ENCODE data around the gene OGG1. TPM values are rescaled to one million over a fixed set of nuclear protein-coding genes. Genes with fewer than 3 reads are reported as not detected.

Gene OGG1
- total RNA-seq (2014; rRNA removed; shearing (Covaris generic); ENCODE audit: low replicate concordance), result 8.0 and 21.4 TPM in 2 replicates

DNA sequence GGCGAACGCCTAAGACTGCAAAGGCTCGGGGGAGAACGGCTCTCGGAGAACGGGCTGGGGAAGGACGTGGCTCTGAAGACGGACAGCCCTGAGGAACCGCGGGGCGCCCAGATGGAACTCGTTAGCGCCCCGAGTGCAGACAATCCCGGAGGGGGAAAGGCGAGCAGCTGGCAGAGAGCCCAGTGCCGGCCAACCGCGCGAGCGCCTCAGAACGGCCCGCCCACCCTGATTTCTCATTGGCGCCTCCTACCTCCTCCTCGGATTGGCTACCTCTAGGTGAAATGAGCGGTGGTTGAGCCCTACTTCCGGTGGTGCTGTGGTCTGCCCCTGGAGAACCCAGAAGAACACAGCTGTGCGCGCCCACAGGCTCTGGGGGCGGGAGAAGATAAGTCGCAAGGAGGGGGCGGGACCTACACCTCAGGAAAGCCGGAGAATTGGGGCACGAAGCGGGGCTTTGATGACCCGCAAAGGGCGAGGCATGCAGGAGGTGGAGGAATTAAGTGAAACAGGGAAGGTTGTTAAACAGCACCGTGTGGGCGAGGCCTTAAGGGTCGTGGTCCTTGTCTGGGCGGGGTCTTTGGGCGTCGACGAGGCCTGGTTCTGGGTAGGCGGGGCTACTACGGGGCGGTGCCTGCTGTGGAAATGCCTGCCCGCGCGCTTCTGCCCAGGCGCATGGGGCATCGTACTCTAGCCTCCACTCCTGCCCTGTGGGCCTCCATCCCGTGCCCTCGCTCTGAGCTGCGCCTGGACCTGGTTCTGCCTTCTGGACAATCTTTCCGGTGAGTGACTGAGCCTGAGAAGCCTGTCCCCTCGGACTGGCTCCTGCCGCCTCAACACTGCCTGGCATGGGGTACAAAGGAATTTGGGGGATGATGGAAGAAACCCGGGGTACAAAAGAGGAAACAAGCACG, at the start of gene OGG1:
TSS of gene OGG1 (plus strand) at position 308 of the 911 bp plus-strand sequence. CDS start at position 643, 335 bp downstream.
- Histone ChIP-seq H3K9me3 (no peaks in the 10 kb centered on the region), H3K36me3 (peaks cover 16% of the 10 kb centered on the region), H3K27me3 (no peaks in the 10 kb centered on the region), H3K4me3 (peak within 1 kb of the TSS; percentile 61)
- peak; percentile 95 for DNase-seq

DNA sequence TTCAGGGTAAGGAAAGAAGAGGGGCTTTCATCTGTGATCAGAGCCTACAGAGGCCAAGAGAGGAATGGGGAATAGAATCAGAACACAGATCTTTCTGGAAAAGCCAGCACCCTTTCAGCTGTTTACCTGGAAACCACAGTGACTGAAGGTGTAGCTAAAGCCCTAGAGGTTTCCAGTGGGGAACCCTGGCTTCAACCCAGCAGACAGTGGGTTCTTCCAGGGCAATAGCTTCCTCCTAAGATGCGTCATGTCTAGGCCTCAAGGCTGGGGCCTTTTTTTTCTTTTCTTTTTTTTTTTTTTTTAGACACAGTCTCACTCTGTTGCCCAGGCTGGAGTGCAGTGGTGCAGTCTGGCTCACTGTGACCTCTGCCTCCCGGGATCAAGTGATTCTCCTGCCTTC, 49.2 kb upstream of the OGG1 start:
- Histone ChIP-seq H3K4me3 (no peak overlapping the region), H3K9me3 (no peaks in the 10 kb centered on the region), H3K36me3 (no peaks in the 10 kb centered on the region), H3K27me3 (no peaks in the 10 kb centered on the region)
- DNase-seq, result no peak

DNA sequence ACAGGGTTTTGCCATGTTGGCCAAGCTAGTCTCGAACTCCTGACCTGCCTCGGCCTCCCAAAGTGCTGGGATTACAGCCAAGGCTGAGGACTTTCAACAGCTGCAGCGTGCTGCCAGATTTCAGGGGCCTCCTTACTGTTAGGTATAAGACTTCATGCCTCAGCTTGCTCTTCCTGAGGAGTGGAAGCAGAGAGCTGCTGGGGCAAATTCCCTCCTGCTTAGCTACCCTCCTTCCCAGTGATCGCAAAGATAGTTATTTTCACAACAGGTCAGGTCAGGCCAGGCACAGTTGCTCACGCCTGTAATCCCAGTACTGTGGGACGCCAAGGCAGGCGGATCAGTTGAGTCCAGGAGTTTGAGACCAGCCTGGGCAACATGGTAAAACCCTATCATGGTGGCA, 48.7 kb upstream of the OGG1 start:
- no peak for DNase-seq
- Histone ChIP-seq H3K4me3 (no peak overlapping the region), H3K9me3 (no peaks in the 10 kb centered on the region), H3K27me3 (no peaks in the 10 kb centered on the region), H3K36me3 (no peaks in the 10 kb centered on the region)

DNA sequence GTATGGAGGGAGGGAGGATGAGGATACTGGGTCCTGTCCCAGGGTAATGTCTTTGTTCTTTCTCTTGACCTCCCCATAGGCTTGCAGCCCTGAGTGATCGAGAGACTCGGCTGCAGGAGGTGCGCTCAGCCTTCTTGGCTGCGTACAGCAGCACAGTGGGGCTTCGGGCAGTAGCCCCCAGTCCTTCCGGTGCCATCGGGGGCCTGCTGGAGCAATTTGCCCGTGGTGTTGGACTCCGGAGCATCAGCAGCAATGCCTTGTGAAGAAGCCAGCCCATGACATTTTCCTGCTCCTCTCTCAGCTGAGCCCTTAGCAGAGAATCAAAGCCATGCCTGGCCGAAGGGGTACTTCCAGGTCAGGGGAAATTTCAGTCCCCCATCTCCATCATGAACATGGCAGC, 48.0 kb upstream of the OGG1 start:
- Histone ChIP-seq H3K9me3 (no peaks in the 10 kb centered on the region), H3K4me3 (no peak overlapping the region), H3K27me3 (no peaks in the 10 kb centered on the region), H3K36me3 (no peaks in the 10 kb centered on the region)
- DNase-seq, result no peak

DNA sequence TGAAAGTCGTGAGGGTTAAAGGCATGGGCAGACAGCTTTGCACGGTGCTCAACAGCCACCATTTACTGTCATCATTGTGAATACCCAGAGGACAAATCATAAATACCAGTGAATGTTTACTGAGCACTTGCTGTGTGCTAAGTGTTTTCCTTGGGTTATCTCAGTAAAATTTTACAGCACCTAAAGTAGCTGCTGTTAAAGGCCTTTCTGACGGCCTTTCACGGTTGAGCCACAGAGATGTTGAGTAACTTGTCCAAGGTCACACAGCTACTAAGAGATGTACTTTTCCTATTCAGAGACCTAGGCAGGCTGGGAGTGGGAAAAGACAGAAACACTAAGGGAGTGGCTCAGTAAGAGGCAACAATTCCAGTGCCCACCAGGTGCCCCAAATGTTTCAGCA, 46.5 kb upstream of the OGG1 start:
- DNase-seq, result no peak
- Histone ChIP-seq H3K9me3 (no peaks in the 10 kb centered on the region), H3K27me3 (no peaks in the 10 kb centered on the region), H3K4me3 (no peak overlapping the region), H3K36me3 (no peaks in the 10 kb centered on the region)

DNA sequence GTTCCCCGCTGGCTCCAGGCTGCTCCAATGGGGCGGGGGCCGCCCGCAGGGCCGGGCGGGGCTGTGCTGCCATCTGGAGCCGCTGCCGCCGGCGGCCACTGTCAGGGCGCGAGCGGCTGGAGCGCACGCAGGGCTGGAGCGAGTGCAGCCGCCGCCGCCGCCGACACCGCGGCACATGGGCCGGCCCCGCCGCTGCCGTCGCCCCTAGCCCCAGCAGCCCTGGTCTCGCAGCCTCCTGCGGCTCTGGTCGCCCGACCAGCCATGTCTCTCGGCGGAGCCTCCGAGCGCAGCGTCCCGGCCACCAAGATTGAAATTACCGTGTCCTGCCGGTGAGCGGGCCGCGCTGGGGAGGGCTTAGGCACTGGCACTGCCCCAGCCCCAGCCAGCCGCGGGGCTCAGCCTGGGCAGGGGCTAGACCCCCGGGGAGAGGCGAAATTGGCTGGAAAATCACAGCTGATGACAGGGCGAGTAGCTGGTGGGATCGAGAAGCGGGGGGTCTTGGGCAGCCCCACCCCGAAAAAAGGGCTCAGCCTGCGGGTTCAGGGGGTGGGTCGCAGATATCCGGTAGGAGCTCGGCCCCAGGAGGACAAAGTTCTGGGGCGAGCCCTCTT, 45.9 kb upstream of the OGG1 start, which contains the start of gene CPNE9:
TSS of gene CPNE9 (plus strand) at position 98 of the 611 bp plus-strand sequence. CDS start at position 262, 164 bp downstream.
- Histone ChIP-seq H3K36me3 (no peaks in the 10 kb centered on the region), H3K9me3 (no peaks in the 10 kb centered on the region), H3K4me3 (no peak within 1 kb of the TSS), H3K27me3 (no peaks in the 10 kb centered on the region)
- no peak for DNase-seq

DNA sequence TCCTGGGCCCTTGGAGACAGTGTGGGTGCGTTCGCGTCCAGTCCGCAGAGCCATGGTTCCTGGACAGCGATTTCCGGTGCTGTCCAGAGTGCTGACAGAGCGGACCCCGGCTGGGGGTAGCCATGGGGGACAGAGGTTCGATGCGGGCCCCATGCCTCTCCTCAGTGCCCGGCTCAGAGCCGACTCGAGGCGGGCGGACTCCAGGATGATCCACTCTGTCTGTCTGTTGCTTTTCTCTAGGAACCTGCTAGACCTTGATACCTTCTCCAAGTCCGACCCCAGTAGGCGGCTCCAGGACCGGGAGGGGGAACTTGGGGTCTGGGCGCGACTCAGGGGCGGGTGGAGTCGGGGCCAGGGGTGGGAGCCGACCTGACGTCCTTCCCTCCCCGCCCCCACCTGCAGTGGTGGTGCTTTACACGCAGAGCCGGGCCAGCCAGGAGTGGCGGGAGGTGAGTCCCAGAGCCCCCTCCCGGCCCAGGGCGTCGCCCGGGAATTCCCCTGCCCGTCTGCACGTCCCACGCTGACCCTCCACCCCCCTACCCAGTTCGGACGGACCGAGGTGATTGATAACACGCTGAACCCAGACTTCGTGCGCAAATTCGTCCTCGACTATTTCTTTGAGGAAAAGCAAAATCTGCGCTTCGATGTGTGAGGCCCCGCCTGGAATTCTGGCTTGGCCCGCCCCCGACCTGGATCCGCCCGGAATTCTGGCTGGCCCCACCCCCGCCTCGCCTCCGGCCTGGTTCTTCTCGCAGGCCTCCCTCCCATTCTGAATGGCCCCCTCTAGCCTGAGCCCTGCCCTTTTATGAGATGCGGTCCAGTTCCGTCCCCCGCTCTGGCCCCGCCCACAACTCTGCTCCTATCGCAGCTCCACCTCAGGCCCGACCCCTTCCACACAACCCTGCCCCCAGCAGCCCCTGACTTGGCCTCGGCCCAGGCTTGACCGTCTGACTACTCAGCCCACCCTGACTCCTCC, 45.1 kb upstream of the OGG1 start:
- no peak overlapping the region for H3K4me3 ChIP-seq
- H3K27me3 ChIP-seq, result no peaks in the 10 kb centered on the region
- DNase-seq, result peak; percentile 25

DNA sequence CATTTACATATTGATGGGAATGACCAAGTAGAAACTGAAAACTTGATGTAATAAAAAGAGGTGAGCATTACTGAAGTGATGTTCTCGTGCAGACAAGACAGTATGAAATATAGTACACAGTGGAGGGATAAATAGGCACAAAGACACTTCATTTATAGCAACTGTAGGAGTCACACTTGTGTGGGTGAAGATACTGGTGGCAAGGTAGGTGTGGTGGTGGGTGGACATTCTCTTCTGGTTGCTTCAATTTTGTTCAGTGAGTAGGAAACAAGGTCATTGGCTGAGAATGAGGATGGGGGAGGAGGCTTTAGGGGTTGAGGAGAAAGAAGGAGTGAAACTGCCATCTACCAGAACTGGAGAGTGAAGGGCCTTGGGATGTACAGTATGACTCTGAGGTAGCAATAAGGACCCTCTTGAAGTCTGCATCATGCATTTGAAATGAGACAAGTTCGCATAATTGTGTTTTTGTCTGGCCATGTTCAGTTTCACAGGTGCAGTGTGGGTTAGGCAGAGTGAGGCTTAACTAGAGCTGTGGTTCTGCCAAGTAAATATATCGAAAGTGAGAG, 39.5 kb upstream of the OGG1 start:
- Histone ChIP-seq H3K4me3 (no peak overlapping the region), H3K27me3 (no peaks in the 10 kb centered on the region), H3K36me3 (no peaks in the 10 kb centered on the region), H3K9me3 (no peaks in the 10 kb centered on the region)
- DNase-seq, result no peak

More for the DNA sequence above, 45.1 kb upstream of the OGG1 start:
- Histone ChIP-seq H3K36me3 (no peaks in the 10 kb centered on the region), H3K9me3 (no peaks in the 10 kb centered on the region)

DNA sequence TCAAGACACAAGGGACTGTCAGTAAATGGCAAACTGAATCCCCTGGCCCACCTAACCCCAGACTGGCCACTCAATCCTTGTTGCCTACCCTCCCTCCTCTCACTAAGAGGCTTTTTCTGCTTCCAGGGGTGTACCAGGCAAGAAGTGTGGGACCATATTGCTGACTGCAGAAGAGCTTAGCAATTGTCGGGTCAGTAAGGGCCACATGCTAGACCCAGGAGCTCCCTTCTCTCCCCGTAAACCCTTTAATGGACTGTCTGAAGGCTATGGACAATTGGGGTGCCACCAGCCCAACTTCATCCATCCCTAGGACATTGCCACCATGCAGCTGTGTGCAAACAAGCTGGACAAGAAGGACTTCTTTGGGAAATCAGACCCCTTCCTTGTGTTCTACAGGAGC, 37.3 kb upstream of the OGG1 start:
- H3K36me3 ChIP-seq, result no peaks in the 10 kb centered on the region
- no peaks in the 10 kb centered on the region for H3K27me3 ChIP-seq
- H3K4me3 ChIP-seq, result no peak overlapping the region
- H3K9me3 ChIP-seq, result no peaks in the 10 kb centered on the region
- no peak for DNase-seq

DNA sequence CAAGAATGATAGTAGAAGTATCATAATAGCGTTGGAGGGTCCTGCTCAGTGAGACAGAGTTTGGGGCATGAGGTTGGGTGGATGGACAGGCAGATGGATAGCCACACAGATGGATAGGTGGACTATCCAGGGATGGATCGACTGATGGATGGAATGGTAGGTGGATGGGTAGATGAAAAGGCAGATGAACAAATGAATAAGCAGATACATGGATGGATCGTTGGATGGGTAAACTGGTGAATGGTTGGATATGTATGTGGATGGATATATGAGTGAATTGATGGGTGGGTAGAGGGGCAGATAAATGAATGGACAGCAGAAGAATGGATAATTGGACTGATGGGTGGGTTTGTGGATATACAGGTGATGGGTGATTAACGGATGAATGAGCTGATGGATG, 36.6 kb upstream of the OGG1 start:
- Histone ChIP-seq H3K4me3 (no peak overlapping the region), H3K9me3 (no peaks in the 10 kb centered on the region), H3K27me3 (no peaks in the 10 kb centered on the region), H3K36me3 (no peaks in the 10 kb centered on the region)
- DNase-seq, result no peak

DNA sequence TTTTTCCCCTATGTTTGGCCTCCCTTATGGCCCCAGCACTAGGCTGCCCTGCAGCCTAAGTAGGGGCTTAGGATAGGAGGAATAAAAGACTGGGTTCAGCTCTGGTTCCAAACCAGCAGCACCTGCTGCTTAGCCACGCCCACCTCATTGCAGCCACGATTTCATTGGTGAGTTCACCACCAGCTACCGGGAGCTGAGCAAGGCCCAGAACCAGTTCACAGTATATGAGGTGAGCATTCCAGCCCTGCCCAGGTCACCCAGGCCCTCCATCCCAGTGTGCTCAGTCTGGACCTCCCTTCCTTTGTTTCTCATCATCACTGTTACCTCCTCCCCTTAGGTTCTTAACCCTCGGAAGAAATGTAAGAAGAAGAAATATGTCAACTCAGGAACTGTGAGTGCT, 34.6 kb upstream of the OGG1 start:
- DNase-seq, result no peak
- Histone ChIP-seq H3K4me3 (no peak overlapping the region), H3K36me3 (no peaks in the 10 kb centered on the region), H3K9me3 (no peaks in the 10 kb centered on the region), H3K27me3 (no peaks in the 10 kb centered on the region)

DNA sequence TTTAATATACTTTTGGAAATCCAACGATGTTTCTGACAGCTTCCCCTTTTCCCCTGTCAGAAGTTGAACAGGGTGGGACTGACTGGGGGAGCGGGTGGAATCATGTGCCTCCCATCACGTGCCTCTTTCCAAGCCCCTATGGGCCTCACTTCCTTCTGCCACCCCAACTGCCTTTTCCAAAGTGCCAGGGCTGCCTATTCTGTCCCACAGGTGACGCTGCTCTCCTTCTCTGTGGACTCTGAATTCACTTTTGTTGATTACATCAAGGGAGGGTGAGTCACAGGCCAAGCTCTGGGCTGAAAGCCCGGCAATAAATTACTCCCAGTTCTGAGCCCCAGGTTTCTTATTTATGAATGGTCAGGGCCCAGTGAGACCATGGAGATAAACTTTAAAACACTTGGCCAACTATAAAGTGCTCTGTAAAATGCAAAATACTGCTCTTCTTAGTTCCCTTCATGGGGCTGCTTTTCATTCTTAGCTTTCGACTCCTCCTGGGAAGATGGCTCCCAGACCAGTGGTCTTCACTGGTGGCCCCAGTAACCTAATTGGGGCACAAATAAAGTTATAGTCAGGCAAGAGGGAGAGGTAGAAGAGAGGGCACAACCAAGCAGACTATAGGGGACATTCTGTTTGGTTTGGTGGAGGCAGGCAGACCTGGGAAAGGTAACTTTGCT, 33.9 kb upstream of the OGG1 start:
- no peaks in the 10 kb centered on the region for H3K36me3 ChIP-seq
- no peaks in the 10 kb centered on the region for H3K9me3 ChIP-seq
- H3K27me3 ChIP-seq, result no peaks in the 10 kb centered on the region
- peak; percentile 81 for DNase-seq
- H3K4me3 ChIP-seq, result no peak overlapping the region

DNA sequence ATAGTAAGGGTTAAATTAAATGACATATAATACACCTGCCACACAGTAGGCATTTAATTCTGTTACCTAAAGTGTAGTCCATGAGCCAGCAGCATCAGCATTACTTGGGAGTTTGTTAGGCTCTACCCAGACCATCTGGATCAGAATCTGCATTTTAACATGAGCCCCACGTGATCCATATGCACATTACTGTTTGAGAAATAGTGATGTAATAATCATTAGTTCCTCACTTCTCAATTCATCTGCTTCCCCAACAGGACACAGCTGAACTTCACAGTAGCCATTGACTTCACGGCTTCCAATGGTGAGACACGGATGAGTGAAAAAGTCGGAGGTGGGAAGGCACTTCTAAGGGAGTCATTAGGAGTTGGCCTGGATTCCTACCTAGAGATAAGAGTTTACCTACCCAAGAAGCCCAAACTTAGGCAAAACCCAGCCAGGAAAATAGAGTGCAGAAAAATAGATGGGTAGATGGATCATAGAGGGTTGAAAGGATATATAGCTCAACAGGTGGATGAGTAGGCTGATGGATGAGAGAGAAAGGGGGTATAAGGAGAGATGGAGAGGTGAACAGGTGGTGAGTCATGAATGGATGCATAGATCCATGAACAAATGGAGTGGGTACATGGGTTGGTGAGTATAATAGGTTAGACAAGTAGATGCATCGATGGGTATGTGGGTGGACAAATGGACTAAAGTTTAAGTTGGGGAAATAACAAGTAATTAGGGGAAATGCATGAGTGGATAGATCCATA, 32.8 kb upstream of the OGG1 start:
- DNase-seq, result no peak
- no peaks in the 10 kb centered on the region for H3K27me3 ChIP-seq
- H3K9me3 ChIP-seq, result no peaks in the 10 kb centered on the region
- H3K4me3 ChIP-seq, result no peak overlapping the region
- H3K36me3 ChIP-seq, result no peaks in the 10 kb centered on the region

DNA sequence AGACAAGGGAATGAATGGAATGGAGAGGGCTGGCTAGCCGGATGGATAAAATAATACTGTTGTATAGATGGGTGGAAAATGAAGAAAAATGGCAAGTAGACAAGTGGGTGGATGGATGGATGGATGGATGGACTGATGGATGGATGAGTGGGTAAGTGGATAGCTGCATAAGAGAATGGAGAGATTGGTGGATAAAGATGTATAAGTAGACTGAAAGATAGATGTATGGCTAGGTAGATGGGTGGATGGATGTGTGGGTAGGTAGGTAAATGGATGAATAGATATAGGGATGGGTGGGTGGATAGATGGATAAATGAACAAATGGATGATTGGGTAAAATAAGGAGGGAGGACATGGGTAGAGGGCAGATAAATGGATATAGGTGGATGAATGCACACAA, 32.2 kb upstream of the OGG1 start:
- Histone ChIP-seq H3K36me3 (no peaks in the 10 kb centered on the region), H3K9me3 (no peaks in the 10 kb centered on the region), H3K27me3 (no peaks in the 10 kb centered on the region), H3K4me3 (no peak overlapping the region)
- no peak for DNase-seq

DNA sequence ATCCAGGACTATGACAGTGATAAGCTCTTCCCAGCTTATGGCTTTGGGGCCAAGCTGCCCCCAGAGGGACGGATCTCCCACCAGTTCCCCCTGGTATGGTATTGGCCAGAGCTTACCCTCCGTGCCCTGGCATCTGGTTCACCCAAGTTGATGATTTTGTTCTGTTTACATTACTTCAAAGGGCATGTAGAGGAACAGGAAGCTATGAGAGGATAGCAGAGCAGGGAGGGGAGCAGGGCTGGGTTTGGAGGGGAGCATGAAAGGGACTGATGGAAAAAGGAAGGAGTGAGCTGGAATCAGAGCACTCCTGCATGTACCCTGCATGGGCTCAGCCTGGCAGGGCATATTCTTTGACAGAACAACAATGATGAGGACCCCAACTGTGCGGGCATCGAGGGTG, 31.6 kb upstream of the OGG1 start:
- H3K4me3 ChIP-seq, result no peak overlapping the region

More for the DNA sequence above, 31.6 kb upstream of the OGG1 start:
- Histone ChIP-seq H3K36me3 (no peaks in the 10 kb centered on the region), H3K27me3 (no peaks in the 10 kb centered on the region), H3K9me3 (no peaks in the 10 kb centered on the region)
- DNase-seq, result no peak

All from MG63 (cell line).